Endodermal cell (in vitro differentiated cells): ENCODE data around the gene NABP1. TPM values are rescaled to one million over a fixed set of nuclear protein-coding genes. Genes with fewer than 3 reads are reported as not detected.

Source experiments
- DNase-seq: peaks from one replicate; pipeline ENCODE4 v3.0.0-alpha.2; 2017
- H3K27ac ChIP-seq: 2 replicates; pipeline ENCODE4 v1.5.1; 2013; ENCODE audit warnings: mild to moderate bottlenecking, low read depth, low read length, moderate library complexity
- H3K27me3 ChIP-seq: 2 replicates; pipeline ENCODE4 v1.6.1; 2013; ENCODE audit warnings: mild to moderate bottlenecking, low read length, moderate library complexity; ENCODE audit not compliant: insufficient read depth, control insufficient read depth, poor library complexity, severe bottlenecking
- H3K36me3 ChIP-seq: 2 replicates; pipeline ENCODE4 v1.7.0; 2013; ENCODE audit warnings: mild to moderate bottlenecking, low read length, moderate library complexity; ENCODE audit not compliant: control insufficient read depth, insufficient read depth
- H3K4me1 ChIP-seq: one replicate; pipeline ENCODE4 v1.7.0; 2013; ENCODE audit warnings: low read length; ENCODE audit not compliant: control insufficient read depth, insufficient read depth
- H3K4me3 ChIP-seq: 2 replicates; pipeline ENCODE4 v1.5.1; 2013; ENCODE audit warnings: mild to moderate bottlenecking, low read length, moderate library complexity
- H3K9ac ChIP-seq: 2 replicates; pipeline ENCODE4 v1.6.1; 2013; ENCODE audit warnings: mild to moderate bottlenecking, low read length, moderate library complexity; ENCODE audit not compliant: poor library complexity, severe bottlenecking; ENCODE audit errors: extremely low read depth
- H3K9me3 ChIP-seq: 2 replicates; pipeline ENCODE4 v1.6.1; 2013; ENCODE audit warnings: mild to moderate bottlenecking, low read length, moderate library complexity; ENCODE audit not compliant: control insufficient read depth
- H3K27ac Mint-ChIP-seq: 2 replicates; pipeline ENCODE4 v1.8.0; 2020; ENCODE audit warnings: mixed read lengths
- H3K27me3 Mint-ChIP-seq: 2 replicates; pipeline ENCODE4 v1.8.0; 2021; ENCODE audit warnings: mild to moderate bottlenecking, mixed read lengths; ENCODE audit not compliant: insufficient read depth
- H3K36me3 Mint-ChIP-seq: 2 replicates; pipeline ENCODE4 v1.8.0; 2020; ENCODE audit warnings: low read depth, mixed read lengths
- H3K4me1 Mint-ChIP-seq: 2 replicates; pipeline ENCODE4 v1.8.0; 2020; ENCODE audit warnings: mixed read lengths
- H3K4me3 Mint-ChIP-seq: 2 replicates; pipeline ENCODE4 v1.8.0; 2020; ENCODE audit warnings: mild to moderate bottlenecking, moderate library complexity, mixed read lengths
- H3K9me3 Mint-ChIP-seq: 2 replicates; pipeline ENCODE4 v1.8.0; 2020; ENCODE audit warnings: mild to moderate bottlenecking, mixed read lengths
- WGBS, 2 experiments: methylation state at CpG; one replicate each; pipeline versions ENCODE4 v1.1.5 to v1.1.7; 2013; ENCODE audit warnings: missing lambda C conversion rate in 2 of 2, mixed read lengths in 1 of 2; ENCODE audit not compliant: insufficient coverage in 1 of 2, insufficient read length in 1 of 2; 5-methylcytosine and 5-hydroxymethylcytosine counted together
- total RNA-seq, 2 donors: library from RNA; stranded (reverse); fragmentation: NEBNext Ultra II Directional in 1 of 2; extraction: Animal tissue kit (Norgen Biotek cat#: 25700) in 1 of 2; gene quantifications; 2 replicates in 1 of 2; 3 replicates in 1 of 2; pipeline ENCODE4 v1.2.1, GENCODE V29; 2021
- TF ChIP-seq, protein P1 (sequence below): fragments of 200-600 bp; sonication (generic); conservative IDR thresholded peaks from 2 replicates; pipeline ENCODE4 v1.5.0; 2021; ENCODE audit warnings: antibody characterized with exemption, mild to moderate bottlenecking

NABP1 gene
- total RNA-seq, 2 donors from 2014 or later = 5.8 to 8.7 TPM

GRCh38 chr2:191692502-191693115, 14.7 kb downstream of the NABP1 start:
- H3K4me3 ChIP-seq = no peak overlapping the region
- Mint-ChIP-seq H3K27me3 (no peaks in the 10 kb centered on the region), H3K9me3 (no peaks in the 10 kb centered on the region), H3K36me3 (peaks cover 2% of the 10 kb centered on the region), H3K4me1 (peaks cover 25% of the 10 kb centered on the region), H3K4me3 (no peak overlapping the region), H3K27ac (no peak overlapping the region)
- H3K9ac ChIP-seq = no peak overlapping the region
- WGBS, 2 experiments = 75 to 85% methylated on average over 3 to 6 of the region's 6 CpGs
- peaks cover 5% of the 10 kb centered on the region for H3K4me1 ChIP-seq
- no peak overlapping the region for H3K27ac ChIP-seq
- no peaks in the 10 kb centered on the region for H3K27me3 ChIP-seq
- no peaks in the 10 kb centered on the region for H3K9me3 ChIP-seq
- TF ChIP-seq, protein P1, sequence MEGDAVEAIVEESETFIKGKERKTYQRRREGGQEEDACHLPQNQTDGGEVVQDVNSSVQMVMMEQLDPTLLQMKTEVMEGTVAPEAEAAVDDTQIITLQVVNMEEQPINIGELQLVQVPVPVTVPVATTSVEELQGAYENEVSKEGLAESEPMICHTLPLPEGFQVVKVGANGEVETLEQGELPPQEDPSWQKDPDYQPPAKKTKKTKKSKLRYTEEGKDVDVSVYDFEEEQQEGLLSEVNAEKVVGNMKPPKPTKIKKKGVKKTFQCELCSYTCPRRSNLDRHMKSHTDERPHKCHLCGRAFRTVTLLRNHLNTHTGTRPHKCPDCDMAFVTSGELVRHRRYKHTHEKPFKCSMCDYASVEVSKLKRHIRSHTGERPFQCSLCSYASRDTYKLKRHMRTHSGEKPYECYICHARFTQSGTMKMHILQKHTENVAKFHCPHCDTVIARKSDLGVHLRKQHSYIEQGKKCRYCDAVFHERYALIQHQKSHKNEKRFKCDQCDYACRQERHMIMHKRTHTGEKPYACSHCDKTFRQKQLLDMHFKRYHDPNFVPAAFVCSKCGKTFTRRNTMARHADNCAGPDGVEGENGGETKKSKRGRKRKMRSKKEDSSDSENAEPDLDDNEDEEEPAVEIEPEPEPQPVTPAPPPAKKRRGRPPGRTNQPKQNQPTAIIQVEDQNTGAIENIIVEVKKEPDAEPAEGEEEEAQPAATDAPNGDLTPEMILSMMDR = no peak
- no peaks in the 10 kb centered on the region for H3K36me3 ChIP-seq
- no peak for DNase-seq

DNA sequence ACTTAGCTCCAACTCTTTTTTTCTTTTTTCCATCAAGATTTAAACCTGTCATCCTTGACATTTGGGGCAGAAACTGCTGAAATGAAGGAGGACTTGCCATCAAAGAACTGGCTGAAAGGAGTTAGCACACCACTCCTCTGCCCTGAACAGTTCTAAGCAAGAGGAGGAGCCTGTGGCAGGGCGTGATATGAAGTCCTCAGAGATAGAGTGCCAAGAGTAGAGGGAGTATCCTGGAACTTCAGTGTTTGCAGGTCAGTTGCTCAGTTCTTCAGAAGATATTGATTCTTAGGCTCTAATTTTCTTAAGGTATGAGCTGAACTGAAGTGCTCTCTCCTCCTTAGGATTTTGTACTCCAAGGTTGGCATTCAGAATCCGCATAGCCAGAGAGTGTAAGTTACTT, 15.2 kb downstream of the NABP1 start:
- 100% methylated on average over 2 of the region's 2 CpGs; no CpG with 5 or more reads in 1 of the 2 experiments for WGBS, 2 experiments
- Mint-ChIP-seq H3K27ac (no peak overlapping the region), H3K4me3 (no peak overlapping the region), H3K27me3 (no peaks in the 10 kb centered on the region), H3K4me1 (peaks cover 22% of the 10 kb centered on the region), H3K36me3 (peaks cover 2% of the 10 kb centered on the region), H3K9me3 (peaks cover 2% of the 10 kb centered on the region)
- TF ChIP-seq, protein P1 = no peak
- Histone ChIP-seq H3K4me1 (peaks cover 5% of the 10 kb centered on the region), H3K4me3 (no peak overlapping the region), H3K36me3 (no peaks in the 10 kb centered on the region), H3K27ac (no peak overlapping the region), H3K9me3 (no peaks in the 10 kb centered on the region), H3K27me3 (no peaks in the 10 kb centered on the region), H3K9ac (no peak overlapping the region)
- DNase-seq = no peak

- no peak overlapping the region for H3K9ac ChIP-seq
- H3K4me1 ChIP-seq = peaks cover 5% of the 10 kb centered on the region
- Mint-ChIP-seq H3K27ac (no peak overlapping the region), H3K4me1 (peaks cover 17% of the 10 kb centered on the region), H3K36me3 (no peaks in the 10 kb centered on the region), H3K4me3 (no peak overlapping the region), H3K27me3 (no peaks in the 10 kb centered on the region), H3K9me3 (peaks cover 2% of the 10 kb centered on the region)
- H3K9me3 ChIP-seq = no peaks in the 10 kb centered on the region
- no peak overlapping the region for H3K4me3 ChIP-seq
- no peaks in the 10 kb centered on the region for H3K27me3 ChIP-seq
- WGBS, 2 experiments = 100% methylated on average over 1 of the region's 1 CpG
- H3K27ac ChIP-seq = no peak overlapping the region
- H3K36me3 ChIP-seq = no peaks in the 10 kb centered on the region
- DNase-seq = no peak
- TF ChIP-seq, protein P1 = no peak
These were observed 15.8 kb downstream of the NABP1 start for GRCh38 chr2:191693778-191694177.
